Fibroblast of mammary gland (primary cell): ENCODE data around the gene RNU1-4.
A peak's percentile ranks its signal among the peaks of the same experiment; 100 is the strongest.
"Not testable (repeated sequence)": the region's sequence is repeated elsewhere in the genome, so short reads cannot be mapped to it uniquely, and the experiment has no call there.

Experiments
- DNase-seq: peaks from one replicate; pipeline ENCODE4 v3.0.0-alpha.2; 2010; ENCODE audit warnings: low read depth
- H3K4me3 ChIP-seq: 2 replicates; pipeline ENCODE4 v1.5.1; 2011; ENCODE audit warnings: low read depth, mild to moderate bottlenecking, low read length, moderate library complexity; ENCODE audit not compliant: control insufficient read depth
- CTCF ChIP-seq: conservative IDR thresholded peaks from 2 replicates; pipeline ENCODE4 v1.5.1; 2011; ENCODE audit warnings: low read depth, low read length, inconsistent platforms; ENCODE audit not compliant: control insufficient read depth, insufficient read depth

The RNU1-4 gene

GRCh38 chr1:16727190-16728111 lies 12.9 kb upstream of the RNU1-4 start:
- no peak for TF ChIP-seq CTCF
- peak; percentile 74 for DNase-seq
- H3K4me3 ChIP-seq: no peak overlapping the region

GRCh38 chr1:16728243-16728949 lies 11.9 kb upstream of the RNU1-4 start:
- not testable (repeated sequence) for DNase-seq, H3K4me3 ChIP-seq

- not testable (repeated sequence) for DNase-seq
Measured at GRCh38 chr1:16732254-16732896, 7.9 kb upstream of the RNU1-4 start.

GRCh38 chr1:16741230-16741629 lies 914 bp downstream of the RNU1-4 start:
- DNase-seq: not testable (repeated sequence)

More at GRCh38 chr1:16732254-16732896, 7.9 kb upstream of the RNU1-4 start:
- not testable (repeated sequence) for H3K4me3 ChIP-seq

GRCh38 chr1:16747660-16748059 lies 7.3 kb downstream of the RNU1-4 start:
- not testable (repeated sequence) for H3K4me3 ChIP-seq, DNase-seq

More at GRCh38 chr1:16741230-16741629, 914 bp downstream of the RNU1-4 start:
- not testable (repeated sequence) for H3K4me3 ChIP-seq

- not testable (repeated sequence) for H3K4me3 ChIP-seq, DNase-seq
Measured at GRCh38 chr1:16748710-16749109, 8.4 kb downstream of the RNU1-4 start.

- not testable (repeated sequence) for DNase-seq, H3K4me3 ChIP-seq
Measured at GRCh38 chr1:16749910-16750888, 9.9 kb downstream of the RNU1-4 start.

GRCh38 chr1:16752770-16753169 lies 12.5 kb downstream of the RNU1-4 start:
- DNase-seq, H3K4me3 ChIP-seq: not testable (repeated sequence)

GRCh38 chr1:16755385-16755784 lies 15.1 kb downstream of the RNU1-4 start:
- H3K4me3 ChIP-seq, DNase-seq: not testable (repeated sequence)

- DNase-seq, H3K4me3 ChIP-seq: not testable (repeated sequence)
Measured at GRCh38 chr1:16755932-16756331, 15.6 kb downstream of the RNU1-4 start.

- DNase-seq: not testable (repeated sequence)
Measured at GRCh38 chr1:16757574-16757973, 17.3 kb downstream of the RNU1-4 start.

GRCh38 chr1:16758060-16758459 lies 17.7 kb downstream of the RNU1-4 start:
- H3K4me3 ChIP-seq, DNase-seq: not testable (repeated sequence)

More at GRCh38 chr1:16757574-16757973, 17.3 kb downstream of the RNU1-4 start:
- H3K4me3 ChIP-seq: not testable (repeated sequence)

GRCh38 chr1:16759041-16759493 lies 18.8 kb downstream of the RNU1-4 start:
- H3K4me3 ChIP-seq, DNase-seq: not testable (repeated sequence)

- H3K4me3 ChIP-seq, DNase-seq: not testable (repeated sequence)
Measured at GRCh38 chr1:16759650-16760455, 19.5 kb downstream of the RNU1-4 start.

- not testable (repeated sequence) for H3K4me3 ChIP-seq, DNase-seq
Measured at GRCh38 chr1:16760456-16760765, 20.1 kb downstream of the RNU1-4 start.

GRCh38 chr1:16760801-16761200 lies 20.5 kb downstream of the RNU1-4 start:
- DNase-seq: not testable (repeated sequence)

More at GRCh38 chr1:16760801-16761200, 20.5 kb downstream of the RNU1-4 start:
- H3K4me3 ChIP-seq: not testable (repeated sequence)
